Rectal smooth muscle tissue (tissue), 1 donor: Measurements from ENCODE around the gene PTPN4.

Source experiments
- H3K27ac ChIP-seq: one replicate; pipeline ENCODE4 v1.7.0; 2013; ENCODE audit warnings: low read depth, low read length, inconsistent platforms
- H3K27me3 ChIP-seq: one replicate; pipeline ENCODE4 v1.7.0; 2013; ENCODE audit warnings: low read length; ENCODE audit not compliant: control insufficient read depth, insufficient read depth
- H3K36me3 ChIP-seq: one replicate; pipeline ENCODE4 v1.7.0; 2013; ENCODE audit warnings: low read length; ENCODE audit not compliant: control insufficient read depth, insufficient read depth
- H3K4me1 ChIP-seq: one replicate; pipeline ENCODE4 v1.7.0; 2013; ENCODE audit warnings: low read length; ENCODE audit not compliant: control insufficient read depth, insufficient read depth
- H3K4me3 ChIP-seq: one replicate; pipeline ENCODE4 v1.7.0; 2013; ENCODE audit warnings: low read length
- H3K9ac ChIP-seq: one replicate; pipeline ENCODE4 v1.7.0; 2013; ENCODE audit warnings: low read length

The PTPN4 gene

GRCh38 chr2:119741001-119741400 is 18.7 kb upstream of the PTPN4 start:
- Histone ChIP-seq H3K4me1 (peaks cover 2% of the 10 kb centered on the region), H3K4me3 (no peak overlapping the region), H3K9ac (no peak overlapping the region), H3K36me3 (no peaks in the 10 kb centered on the region), H3K27me3 (no peaks in the 10 kb centered on the region), H3K27ac (no peak overlapping the region)

DNA sequence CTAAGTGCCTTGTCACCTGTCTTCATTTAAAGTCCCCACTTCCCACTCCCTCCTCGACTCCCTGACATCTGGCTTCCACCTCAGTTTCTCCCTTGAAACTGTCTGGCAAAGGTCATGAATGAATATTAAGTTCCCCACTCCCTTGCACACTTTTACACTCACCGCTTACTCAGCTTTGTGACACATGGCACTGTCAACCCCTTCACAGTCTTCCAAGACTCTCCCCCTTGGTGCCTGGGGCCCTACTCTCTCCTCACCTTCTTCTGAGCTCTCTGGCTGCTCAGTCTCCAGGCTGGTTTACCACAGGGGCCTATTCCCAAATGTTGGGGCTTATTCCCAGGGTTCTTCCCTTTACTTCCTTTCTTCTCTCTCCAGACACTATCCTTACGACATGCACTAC is 17.9 kb upstream of the PTPN4 start:
- Histone ChIP-seq H3K36me3 (no peaks in the 10 kb centered on the region), H3K4me1 (peaks cover 2% of the 10 kb centered on the region), H3K27ac (no peak overlapping the region), H3K27me3 (no peaks in the 10 kb centered on the region), H3K4me3 (no peak overlapping the region), H3K9ac (no peak overlapping the region)

- peaks cover 2% of the 10 kb centered on the region for H3K4me1 ChIP-seq
- no peaks in the 10 kb centered on the region for H3K27me3 ChIP-seq
- peak overlapping the region; percentile 40 for H3K27ac ChIP-seq
- H3K4me3 ChIP-seq: no peak overlapping the region
- no peaks in the 10 kb centered on the region for H3K36me3 ChIP-seq
- H3K9ac ChIP-seq: no peak overlapping the region
These were observed 15.3 kb upstream of the PTPN4 start for GRCh38 chr2:119744335-119744939.

DNA sequence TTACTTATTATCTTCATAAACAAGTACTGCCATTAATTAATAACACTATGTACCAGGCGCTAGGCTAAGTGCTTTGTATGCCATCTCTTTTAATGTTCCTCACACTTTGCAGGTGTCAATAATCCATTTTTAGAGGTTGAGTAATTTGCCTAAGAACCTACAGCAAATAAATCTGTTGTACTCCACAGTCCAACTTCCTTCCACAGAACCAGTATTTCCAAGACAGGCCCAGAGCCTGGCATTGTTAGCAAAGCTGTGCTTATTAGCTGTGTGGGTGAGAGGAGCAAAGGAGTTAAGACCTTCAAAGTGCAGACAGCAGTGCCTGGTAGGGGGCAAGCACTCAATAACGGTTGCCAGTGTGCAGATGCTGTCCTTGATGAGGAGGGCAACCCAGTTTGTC is 14.2 kb upstream of the PTPN4 start:
- no peak overlapping the region for H3K9ac ChIP-seq
- no peaks in the 10 kb centered on the region for H3K27me3 ChIP-seq
- H3K27ac ChIP-seq: no peak overlapping the region
- H3K36me3 ChIP-seq: no peaks in the 10 kb centered on the region
- H3K4me3 ChIP-seq: no peak overlapping the region
- H3K4me1 ChIP-seq: peaks cover 2% of the 10 kb centered on the region

- Histone ChIP-seq H3K9ac (no peak overlapping the region), H3K4me3 (no peak overlapping the region), H3K36me3 (no peaks in the 10 kb centered on the region), H3K4me1 (peaks cover 2% of the 10 kb centered on the region), H3K27me3 (no peaks in the 10 kb centered on the region), H3K27ac (no peak overlapping the region)
These were observed 12.7 kb upstream of the PTPN4 start for GRCh38 chr2:119746836-119747686.

DNA sequence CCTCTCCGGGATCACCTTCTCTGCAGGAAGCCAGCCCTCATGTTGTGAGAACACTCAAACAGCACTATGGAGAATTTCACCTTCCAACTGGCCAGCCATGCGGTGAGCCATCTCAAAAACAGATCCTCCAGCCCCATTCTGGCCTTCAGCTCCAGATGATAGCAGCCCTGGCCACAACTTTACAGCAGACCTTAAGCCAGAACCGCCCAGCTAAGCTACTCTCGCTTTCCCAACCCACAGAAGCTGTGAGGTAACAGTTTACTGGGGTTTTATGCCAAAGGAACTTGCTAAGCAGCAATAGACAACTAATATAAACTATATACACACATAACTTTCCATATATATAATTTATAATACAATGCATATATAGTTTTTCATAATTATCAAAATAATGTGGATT is 11.6 kb upstream of the PTPN4 start:
- no peak overlapping the region for H3K27ac ChIP-seq
- H3K9ac ChIP-seq: no peak overlapping the region
- H3K4me1 ChIP-seq: peaks cover 2% of the 10 kb centered on the region

DNA sequence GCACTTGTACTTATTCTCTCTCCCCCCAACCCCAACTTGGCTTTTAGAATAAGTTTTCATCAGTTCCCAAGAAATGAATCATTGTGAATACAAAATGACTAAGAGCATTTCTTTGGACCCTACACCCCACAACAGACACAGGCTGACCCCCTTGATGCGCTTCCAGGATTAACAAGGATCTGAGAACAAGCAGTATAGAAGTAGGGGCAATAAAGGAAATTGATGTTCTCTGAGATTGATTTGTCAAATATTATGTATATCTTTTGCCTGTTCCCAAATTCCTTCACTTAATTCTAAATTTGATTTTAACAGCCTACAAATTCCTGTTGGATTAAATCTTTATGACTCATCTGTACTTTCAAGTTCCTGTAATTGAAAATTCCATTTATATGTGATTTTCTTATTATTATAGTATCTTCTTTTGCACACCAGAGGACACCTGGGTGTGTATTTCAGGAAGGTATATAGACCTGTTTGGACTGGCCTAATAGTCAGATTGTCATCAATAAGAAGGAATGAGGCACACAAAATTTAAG is 10.2 kb upstream of the PTPN4 start:
- Histone ChIP-seq H3K27me3 (no peaks in the 10 kb centered on the region), H3K27ac (no peak overlapping the region), H3K9ac (no peak overlapping the region), H3K4me1 (no peaks in the 10 kb centered on the region), H3K4me3 (no peak overlapping the region), H3K36me3 (no peaks in the 10 kb centered on the region)

More for the DNA sequence above, 11.6 kb upstream of the PTPN4 start:
- H3K27me3 ChIP-seq: no peaks in the 10 kb centered on the region
- H3K36me3 ChIP-seq: no peaks in the 10 kb centered on the region
- no peak overlapping the region for H3K4me3 ChIP-seq

DNA sequence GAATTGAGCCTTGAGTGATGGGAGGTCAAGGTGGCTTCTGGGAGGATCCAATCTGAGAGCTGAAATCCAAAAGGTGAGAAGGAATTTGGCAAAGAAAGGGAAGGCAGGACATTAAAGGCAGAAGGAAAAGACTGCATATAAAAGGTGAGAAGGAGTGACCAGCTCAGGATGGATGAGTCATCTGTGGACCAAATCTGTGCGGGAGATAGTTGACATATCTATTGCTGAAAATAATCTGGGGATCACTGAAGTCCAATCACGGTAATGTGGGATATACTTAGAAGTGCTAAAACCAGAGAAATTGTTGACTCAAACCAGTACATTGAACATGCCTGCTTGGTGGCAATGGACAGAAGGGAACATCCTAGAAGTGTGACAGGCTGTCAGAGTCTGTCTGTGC is 8.0 kb upstream of the PTPN4 start:
- H3K27me3 ChIP-seq: no peaks in the 10 kb centered on the region
- H3K4me1 ChIP-seq: no peaks in the 10 kb centered on the region
- no peaks in the 10 kb centered on the region for H3K36me3 ChIP-seq
- no peak overlapping the region for H3K4me3 ChIP-seq
- no peak overlapping the region for H3K27ac ChIP-seq
- H3K9ac ChIP-seq: no peak overlapping the region

GRCh38 chr2:119753041-119753929 is 6.4 kb upstream of the PTPN4 start:
- H3K4me3 ChIP-seq: no peak overlapping the region
- H3K4me1 ChIP-seq: no peaks in the 10 kb centered on the region
- no peaks in the 10 kb centered on the region for H3K36me3 ChIP-seq
- no peak overlapping the region for H3K27ac ChIP-seq
- H3K9ac ChIP-seq: no peak overlapping the region
- no peaks in the 10 kb centered on the region for H3K27me3 ChIP-seq

GRCh38 chr2:119753930-119754321 is 5.8 kb upstream of the PTPN4 start:
- H3K4me3 ChIP-seq: no peak overlapping the region
- no peak overlapping the region for H3K9ac ChIP-seq
- H3K36me3 ChIP-seq: no peaks in the 10 kb centered on the region
- H3K27ac ChIP-seq: no peak overlapping the region
- no peaks in the 10 kb centered on the region for H3K4me1 ChIP-seq
- H3K27me3 ChIP-seq: no peaks in the 10 kb centered on the region

- Histone ChIP-seq H3K4me3 (no peak overlapping the region), H3K4me1 (no peaks in the 10 kb centered on the region), H3K27ac (no peak overlapping the region), H3K27me3 (no peaks in the 10 kb centered on the region), H3K36me3 (no peaks in the 10 kb centered on the region), H3K9ac (no peak overlapping the region)
These were observed 3.8 kb upstream of the PTPN4 start for GRCh38 chr2:119755906-119756305.

- no peak overlapping the region for H3K9ac ChIP-seq
- H3K36me3 ChIP-seq: no peaks in the 10 kb centered on the region
- H3K4me1 ChIP-seq: peaks cover 4% of the 10 kb centered on the region
- H3K27ac ChIP-seq: no peak overlapping the region
- no peaks in the 10 kb centered on the region for H3K27me3 ChIP-seq
- H3K4me3 ChIP-seq: no peak overlapping the region
These were observed 2.9 kb upstream of the PTPN4 start for GRCh38 chr2:119756837-119757236.
